Sigmoid colon (tissue), 4 donors: ENCODE measurements around the gene HMCN2.

Experiments used
- POLR2A ChIP-seq, 2 donors: fragments of 450-650 bp; IDR thresholded peaks; one replicate each; pipeline ENCODE4 v1.6.1; 2016; ENCODE audit warnings: antibody characterized with exemption in 2 of 2, mild to moderate bottlenecking in 2 of 2, moderate library complexity in 2 of 2
- POLR2AphosphoS5 ChIP-seq, 4 donors: sonication (generic); formaldehyde crosslinking; IDR thresholded peaks; one replicate each; pipeline ENCODE4 v1.6.1; 2017; ENCODE audit warnings: antibody characterized with exemption in 4 of 4

DNA sequence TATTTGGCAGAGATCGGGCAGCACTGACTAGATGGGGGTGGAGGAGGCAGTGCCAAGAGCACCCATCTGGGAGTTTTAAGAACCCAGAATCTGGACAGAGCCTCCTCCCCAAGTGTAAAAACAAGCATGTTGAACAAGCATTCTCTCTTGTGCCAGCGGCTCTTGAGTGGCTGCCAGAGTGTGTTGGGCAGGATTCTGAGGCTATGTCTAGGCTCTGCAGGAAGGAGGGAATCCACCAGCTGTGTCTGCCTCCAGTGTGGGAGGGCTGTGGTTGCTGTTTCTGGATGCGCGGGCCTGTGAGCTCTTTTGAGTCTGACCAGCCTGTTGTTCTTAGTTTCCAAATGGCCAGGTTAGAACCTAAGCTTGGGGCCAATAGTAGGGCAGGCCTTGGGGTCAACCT lies 39.8 kb downstream of the HMCN2 start:
- TF ChIP-seq POLR2A (IDR thresholded peaks at IDR 0.05): no peak
- no peak for TF ChIP-seq POLR2AphosphoS5 (IDR thresholded peaks at IDR 0.05)
